OCI-LY7 (cell line): ENCODE measurements around the gene PRDM13. TPM values are rescaled to one million over a fixed set of nuclear protein-coding genes. Genes with fewer than 3 reads are reported as not detected.

Experiments
- BruUV-seq: library from RNA; stranded (reverse); fragments of 400-500 nt; replicated peaks from 2 replicates; lab custom pipeline; 2021; lab: Mats Ljungman, UMichigan
- CTCF ChIA-PET: fragments of 300-600 bp; sonication (Branson Sonifier 250); formaldehyde crosslinking; loops from one replicate; lab custom pipeline; 2022; ENCODE audit warnings: antibody characterized with exemption; ENCODE audit not compliant: unreplicated experiment; lab: Charles Lee
- POLR2A ChIA-PET: fragments of 300-600 bp; sonication (Branson Sonifier 250); formaldehyde crosslinking; loops from one replicate; lab custom pipeline; 2022; ENCODE audit warnings: antibody characterized with exemption; lab: Charles Lee
- DNase-seq: peaks from one replicate; pipeline ENCODE4 v3.0.0-alpha.2; 2015; ENCODE audit warnings: low spot score
- H2AFZ ChIP-seq: fragments of 200-600 bp; sonication (generic), shearing (Covaris generic); 2 replicates; pipeline ENCODE4 v1.6.1; 2014; ENCODE audit warnings: mild to moderate bottlenecking, antibody characterized with exemption, low read length, moderate library complexity
- H3K27ac ChIP-seq: fragments of 200-600 bp; sonication (generic); 2 replicates; pipeline ENCODE4 v1.5.1; 2014; ENCODE audit warnings: mixed run types, low read depth, mild to moderate bottlenecking, moderate library complexity, low read length, inconsistent platforms; ENCODE audit not compliant: poor library complexity, severe bottlenecking
- H3K36me3 ChIP-seq: fragments of 200-600 bp; sonication (generic); 2 replicates; pipeline ENCODE4 v1.6.1; 2014; ENCODE audit warnings: mild to moderate bottlenecking, antibody characterized with exemption, low read length, moderate library complexity, mixed read lengths; ENCODE audit not compliant: insufficient read depth
- H3K4me1 ChIP-seq: fragments of 200-600 bp; sonication (generic); 2 replicates; pipeline ENCODE4 v1.5.1; 2014; ENCODE audit warnings: mild to moderate bottlenecking, low read length; ENCODE audit not compliant: insufficient read depth, poor library complexity, severe bottlenecking
- H3K4me2 ChIP-seq: fragments of 200-600 bp; sonication (generic); 2 replicates; pipeline ENCODE4 v1.6.1; 2014; ENCODE audit warnings: mild to moderate bottlenecking, low read length
- H3K4me3 ChIP-seq: fragments of 200-600 bp; sonication (generic); 2 replicates; pipeline ENCODE4 v1.5.1; 2014; ENCODE audit warnings: mild to moderate bottlenecking, low read depth, low read length; ENCODE audit not compliant: poor library complexity, severe bottlenecking
- H3K79me2 ChIP-seq: fragments of 200-600 bp; sonication (generic); 2 replicates; pipeline ENCODE4 v1.6.1; 2016; ENCODE audit warnings: low read depth, mild to moderate bottlenecking, low read length, moderate library complexity, mixed read lengths; ENCODE audit not compliant: insufficient read depth
- H3K9me2 ChIP-seq: fragments of 200-600 bp; sonication (generic); 2 replicates; pipeline ENCODE4 v1.6.1; 2016; ENCODE audit warnings: mild to moderate bottlenecking, low read length, mixed read lengths; ENCODE audit not compliant: insufficient read depth
- H3K9me3 ChIP-seq: fragments of 200-600 bp; sonication (generic); 2 replicates; pipeline ENCODE4 v1.6.1; 2014; ENCODE audit warnings: mild to moderate bottlenecking, mixed run types, low read length, mixed read lengths
- H4K20me1 ChIP-seq: fragments of 200-600 bp; sonication (generic); 2 replicates; pipeline ENCODE4 v1.6.1; 2014; ENCODE audit warnings: mild to moderate bottlenecking, antibody characterized with exemption, low read length, moderate library complexity, mixed read lengths; ENCODE audit not compliant: insufficient read depth
- CTCF ChIP-seq: fragments of 200-600 bp; sonication (generic); conservative IDR thresholded peaks from 2 replicates; pipeline ENCODE4 v1.5.1; 2014; ENCODE audit warnings: mild to moderate bottlenecking, antibody characterized with exemption, low read length, moderate library complexity, mixed read lengths
- EZH2phosphoT487 ChIP-seq: fragments of 200-600 bp; sonication (generic); IDR thresholded peaks from 2 replicates; pipeline ENCODE4 v1.6.1; 2018; ENCODE audit warnings: low read depth, borderline replicate concordance, mild to moderate bottlenecking, mixed run types, antibody characterized with exemption, low read length, moderate library complexity, mixed read lengths
- intact Hi-C: fragments of 100-400 bp; cut with micrococcal nuclease; formaldehyde crosslinking; loops from one replicate; pipeline ENCODE4 v1.10.0; 2022; ENCODE audit not compliant: unreplicated experiment
- total RNA-seq, 2 experiments: library from RNA; depleted of rRNA in 1 of 2; stranded (reverse); fragments of >200 nt in 1 of 2; shearing (Covaris generic) in 1 of 2; gene quantifications; 2 replicates each; pipeline ENCODE4 v1.2.3, GENCODE V29; 2014 to 2022

The PRDM13 gene
- total RNA-seq, 2 experiments from 2014 or later = 0.16 TPM; not detected in 1

GRCh38 chr6:99589290-99589672 lies 17.4 kb upstream of the PRDM13 start:
- no peak for DNase-seq
- no peaks in the 10 kb centered on the region for H3K4me1 ChIP-seq
- H3K27ac ChIP-seq = no peak overlapping the region
- ChIA-PET CTCF (no interaction called here), POLR2A (interaction anchor here (1.2 kb wide), 1 partner anchor 12 kb away, joined by 3 read pairs; no protein-coding TSS in a partner anchor)
- no peak overlapping the region for H2AFZ ChIP-seq
- no peaks in the 10 kb centered on the region for H3K36me3 ChIP-seq
- no peaks in the 10 kb centered on the region for H4K20me1 ChIP-seq
- no peak overlapping the region; the same call in 1 of the 2 replicates for H3K4me2 ChIP-seq
- intact Hi-C loops = no loop called here
- H3K79me2 ChIP-seq = no peaks in the 10 kb centered on the region
- TF ChIP-seq CTCF (no peak), EZH2phosphoT487 (no peak)
- BruUV-seq = no TSS peak
- H3K9me3 ChIP-seq = no peaks in the 10 kb centered on the region
- no peak overlapping the region for H3K4me3 ChIP-seq
- no peaks in the 10 kb centered on the region for H3K9me2 ChIP-seq

- Histone ChIP-seq H3K36me3 (no peaks in the 10 kb centered on the region), H3K9me3 (no peaks in the 10 kb centered on the region), H3K4me3 (no peak overlapping the region), H4K20me1 (no peaks in the 10 kb centered on the region), H3K27ac (no peak overlapping the region), H3K4me1 (no peaks in the 10 kb centered on the region), H3K9me2 (no peaks in the 10 kb centered on the region), H3K4me2 (no peak overlapping the region), H2AFZ (no peak overlapping the region), H3K79me2 (no peaks in the 10 kb centered on the region)
- ChIA-PET POLR2A (no interaction called here), CTCF (no interaction called here)
- intact Hi-C loops = no loop called here
- DNase-seq = no peak
- TF ChIP-seq EZH2phosphoT487 (no peak), CTCF (no peak)
- BruUV-seq = no TSS peak
Observed at GRCh38 chr6:99589907-99590493, 16.6 kb upstream of the PRDM13 start.

- Histone ChIP-seq H3K9me2 (no peaks in the 10 kb centered on the region), H3K4me2 (no peak overlapping the region), H3K27ac (no peak overlapping the region), H3K9me3 (no peaks in the 10 kb centered on the region), H3K36me3 (no peaks in the 10 kb centered on the region), H4K20me1 (no peaks in the 10 kb centered on the region), H3K79me2 (no peaks in the 10 kb centered on the region), H2AFZ (no peak overlapping the region), H3K4me1 (no peaks in the 10 kb centered on the region), H3K4me3 (no peak overlapping the region)
- CTCF ChIA-PET = no interaction called here
- intact Hi-C loops = no loop called here
- no peak for DNase-seq
- BruUV-seq = no TSS peak
- POLR2A ChIA-PET = no interaction called here
- TF ChIP-seq CTCF (no peak), EZH2phosphoT487 (no peak)
Observed at GRCh38 chr6:99590728-99591672, 15.6 kb upstream of the PRDM13 start.
